ENCODE measurements around the gene NFYA. TPM values are rescaled to one million over a fixed set of nuclear protein-coding genes. Genes with fewer than 3 reads are reported as not detected.
A peak's percentile ranks its signal among the peaks of the same experiment; 100 is the strongest.

The NFYA gene
- total RNA-seq, 1 experiment from 2014 or later, result 28.7 TPM

DNA sequence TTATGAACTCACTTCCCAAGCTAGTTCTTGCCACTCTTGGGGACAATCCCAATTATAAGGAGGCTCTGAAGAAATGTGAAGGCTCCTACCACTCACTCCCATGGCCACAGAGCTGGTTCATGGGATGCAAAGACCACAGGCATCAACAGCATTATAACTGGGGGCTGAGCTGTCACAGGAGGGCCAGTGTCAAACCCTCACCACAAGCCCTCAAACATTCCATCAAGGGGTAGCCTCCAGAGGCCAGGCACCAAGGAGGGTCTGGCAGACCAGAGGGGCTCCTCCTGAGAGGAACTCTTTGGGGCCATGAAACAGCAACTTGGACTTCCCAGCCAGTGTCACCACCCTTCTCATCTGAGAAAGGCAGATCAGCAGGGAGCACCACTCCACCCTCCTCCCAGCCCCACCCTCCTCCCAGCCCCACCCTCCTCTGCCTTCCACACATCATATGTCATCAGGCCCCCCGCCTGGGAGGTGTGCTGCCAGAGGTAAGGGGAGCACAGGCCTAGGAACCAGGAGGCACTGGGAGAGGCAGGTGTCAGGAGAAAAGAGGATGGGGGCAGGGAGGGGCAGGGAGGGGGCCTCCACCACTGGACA is 31.7 kb upstream of the NFYA start (continued):
- TF ChIP-seq, protein P1, sequence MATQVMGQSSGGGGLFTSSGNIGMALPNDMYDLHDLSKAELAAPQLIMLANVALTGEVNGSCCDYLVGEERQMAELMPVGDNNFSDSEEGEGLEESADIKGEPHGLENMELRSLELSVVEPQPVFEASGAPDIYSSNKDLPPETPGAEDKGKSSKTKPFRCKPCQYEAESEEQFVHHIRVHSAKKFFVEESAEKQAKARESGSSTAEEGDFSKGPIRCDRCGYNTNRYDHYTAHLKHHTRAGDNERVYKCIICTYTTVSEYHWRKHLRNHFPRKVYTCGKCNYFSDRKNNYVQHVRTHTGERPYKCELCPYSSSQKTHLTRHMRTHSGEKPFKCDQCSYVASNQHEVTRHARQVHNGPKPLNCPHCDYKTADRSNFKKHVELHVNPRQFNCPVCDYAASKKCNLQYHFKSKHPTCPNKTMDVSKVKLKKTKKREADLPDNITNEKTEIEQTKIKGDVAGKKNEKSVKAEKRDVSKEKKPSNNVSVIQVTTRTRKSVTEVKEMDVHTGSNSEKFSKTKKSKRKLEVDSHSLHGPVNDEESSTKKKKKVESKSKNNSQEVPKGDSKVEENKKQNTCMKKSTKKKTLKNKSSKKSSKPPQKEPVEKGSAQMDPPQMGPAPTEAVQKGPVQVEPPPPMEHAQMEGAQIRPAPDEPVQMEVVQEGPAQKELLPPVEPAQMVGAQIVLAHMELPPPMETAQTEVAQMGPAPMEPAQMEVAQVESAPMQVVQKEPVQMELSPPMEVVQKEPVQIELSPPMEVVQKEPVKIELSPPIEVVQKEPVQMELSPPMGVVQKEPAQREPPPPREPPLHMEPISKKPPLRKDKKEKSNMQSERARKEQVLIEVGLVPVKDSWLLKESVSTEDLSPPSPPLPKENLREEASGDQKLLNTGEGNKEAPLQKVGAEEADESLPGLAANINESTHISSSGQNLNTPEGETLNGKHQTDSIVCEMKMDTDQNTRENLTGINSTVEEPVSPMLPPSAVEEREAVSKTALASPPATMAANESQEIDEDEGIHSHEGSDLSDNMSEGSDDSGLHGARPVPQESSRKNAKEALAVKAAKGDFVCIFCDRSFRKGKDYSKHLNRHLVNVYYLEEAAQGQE (IDR thresholded peaks at IDR 0.05; ENCODE audit: low read depth), result no peak
- no peak for TF ChIP-seq ELF1 (IDR thresholded peaks at IDR 0.05; ENCODE audit: borderline replicate concordance, low read depth)
- TF ChIP-seq, protein P2, sequence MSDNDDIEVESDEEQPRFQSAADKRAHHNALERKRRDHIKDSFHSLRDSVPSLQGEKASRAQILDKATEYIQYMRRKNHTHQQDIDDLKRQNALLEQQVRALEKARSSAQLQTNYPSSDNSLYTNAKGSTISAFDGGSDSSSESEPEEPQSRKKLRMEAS (IDR thresholded peaks at IDR 0.05), result no peak
- TF ChIP-seq SP1 (IDR thresholded peaks at IDR 0.05; ENCODE audit: low read depth), result no peak
- TF ChIP-seq FOSL1 (IDR thresholded peaks at IDR 0.05; ENCODE audit: low read depth), result no peak
- TF ChIP-seq EZH2 (IDR thresholded peaks at IDR 0.05), result no peak
- TF ChIP-seq, protein P3, sequence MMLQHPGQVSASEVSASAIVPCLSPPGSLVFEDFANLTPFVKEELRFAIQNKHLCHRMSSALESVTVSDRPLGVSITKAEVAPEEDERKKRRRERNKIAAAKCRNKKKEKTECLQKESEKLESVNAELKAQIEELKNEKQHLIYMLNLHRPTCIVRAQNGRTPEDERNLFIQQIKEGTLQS (IDR thresholded peaks at IDR 0.05), result no peak
- no peak for TF ChIP-seq EGR1 (IDR thresholded peaks at IDR 0.05; ENCODE audit: low read depth)
- TF ChIP-seq RAD21 (IDR thresholded peaks at IDR 0.05; ENCODE audit: low read depth), result no peak

DNA sequence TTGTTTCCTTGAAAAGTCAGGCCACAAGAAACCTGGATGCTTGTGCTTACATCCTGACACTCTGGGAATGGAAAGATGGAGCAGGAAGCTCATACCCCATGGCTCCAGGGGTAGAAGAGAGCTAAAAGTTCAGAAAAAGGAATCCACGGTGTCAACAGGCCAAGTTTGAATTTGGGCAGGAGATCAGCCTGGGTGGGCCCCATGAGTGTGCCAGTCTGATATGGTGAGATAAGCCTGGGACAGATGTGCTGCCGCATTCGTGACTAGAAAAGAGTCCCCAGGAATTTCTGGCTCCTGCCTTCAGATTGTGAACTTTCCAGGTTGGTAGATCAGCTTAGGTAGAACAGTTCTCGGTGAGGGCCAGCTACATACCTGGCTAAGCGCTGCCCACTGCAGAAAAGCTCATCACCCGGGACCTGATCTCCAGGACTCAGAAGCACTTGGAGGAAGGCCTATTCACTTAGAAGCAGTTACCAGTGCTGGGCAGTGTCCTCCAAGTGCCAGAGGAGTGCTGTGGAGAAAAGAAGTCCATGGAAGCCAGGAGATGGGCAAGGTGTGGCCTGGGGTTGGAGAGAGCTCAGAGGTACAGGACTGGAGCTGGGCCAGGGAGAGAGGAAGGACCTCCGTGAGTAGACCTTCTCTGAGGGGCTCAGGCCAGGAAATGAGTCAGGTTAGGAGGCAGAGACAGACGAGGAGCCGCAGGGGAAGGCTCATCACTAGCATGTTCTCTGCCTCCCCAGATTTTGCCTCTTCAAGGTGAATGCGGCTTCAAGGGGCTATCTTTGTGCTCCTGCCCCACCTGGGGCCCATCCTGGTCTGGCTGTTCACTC is 30.3 kb upstream of the NFYA start, which contains the start of gene TSPO2:
Gene TSPO2, plus strand, starts transcription at position 242 of the 830 bp plus-strand sequence. Its CDS starts 519 bp downstream, at position 761.
- no peak for DNase-seq (ENCODE audit: low read depth, low spot score)
- no peaks in the 10 kb centered on the region for H4K20me1 ChIP-seq (ENCODE audit: insufficient read depth)
- H3K4me1 ChIP-seq (ENCODE audit: control insufficient read depth in 1 of 2, insufficient read depth in 2 of 2, low read length in 2 of 2), result peaks cover 20 to 28% of the 10 kb centered on the region in 2 experiments; a peak in 3 of 4 replicates
- H3K9me3 ChIP-seq (ENCODE audit: control insufficient read depth in 1 of 2, insufficient read depth in 1 of 2, low read depth in 1 of 2, low read length in 2 of 2), result no peaks in the 10 kb centered on the region
- CTCF ChIA-PET, result no interaction called here
- no peaks in the 10 kb centered on the region for H3K36me3 ChIP-seq (ENCODE audit: control insufficient read depth in 1 of 2, insufficient read depth in 2 of 2, low read length in 2 of 2)
- no peak within 1 kb of the TSS for H2AFZ ChIP-seq (ENCODE audit: low read depth, low read length, poor library complexity, severe bottlenecking)
- RAD21 ChIA-PET (ENCODE audit: low non-redundant PET in 1 of 2, low total read pairs in 2 of 2, uncharacterized antibody in 2 of 2, unreplicated experiment in 2 of 2), result no interaction called here
- no peak for ATAC-seq
- intact Hi-C loops (cut with micrococcal nuclease), result no loop called here
- H3K9me2 ChIP-seq (ENCODE audit: insufficient read depth), result no peaks in the 10 kb centered on the region
- H3K4me3 ChIP-seq (replicated peaks in 1 of 2; ENCODE audit: low read depth in 1 of 2, low read length in 2 of 2), result no peak within 1 kb of the TSS
- H3K27ac ChIP-seq (ENCODE audit: low read depth, low read length), result no peak within 1 kb of the TSS
- no TSS peak for BruUV-seq (replicated peaks)
- H3K4me2 ChIP-seq (ENCODE audit: low read length), result peak within 1 kb of the TSS; percentile 54; the same call in 1 of the 2 replicates
- no peak within 1 kb of the TSS for H3K9ac ChIP-seq (ENCODE audit: low read length)
- no peaks in the 10 kb centered on the region for H3K27me3 ChIP-seq (ENCODE audit: insufficient read depth, low read length)
- no peaks in the 10 kb centered on the region for H3K79me2 ChIP-seq (ENCODE audit: insufficient read depth, low read length)
- POLR2A ChIA-PET, result no interaction called here
- TF ChIP-seq POLR2A (IDR thresholded peaks at IDR 0.05; ENCODE audit: borderline replicate concordance, extremely low read depth, insufficient read depth, insufficient read length) (no peak), POLR2AphosphoS5 (IDR thresholded peaks at IDR 0.05; ENCODE audit: low read depth, low read length) (no peak), ELF1 (IDR thresholded peaks at IDR 0.05; ENCODE audit: borderline replicate concordance, low read depth) (no peak), SP1 (IDR thresholded peaks at IDR 0.05; ENCODE audit: low read depth) (no peak), EZH2 (IDR thresholded peaks at IDR 0.05) (no peak), TCF7L2 (IDR thresholded peaks at IDR 0.05; ENCODE audit: borderline replicate concordance, extremely low read depth, insufficient read depth, insufficient read length) (no peak)
- TF ChIP-seq, protein P3 (IDR thresholded peaks at IDR 0.05), result no peak
- TF ChIP-seq, protein P2 (IDR thresholded peaks at IDR 0.05), result no peak
- TF ChIP-seq, protein P4, sequence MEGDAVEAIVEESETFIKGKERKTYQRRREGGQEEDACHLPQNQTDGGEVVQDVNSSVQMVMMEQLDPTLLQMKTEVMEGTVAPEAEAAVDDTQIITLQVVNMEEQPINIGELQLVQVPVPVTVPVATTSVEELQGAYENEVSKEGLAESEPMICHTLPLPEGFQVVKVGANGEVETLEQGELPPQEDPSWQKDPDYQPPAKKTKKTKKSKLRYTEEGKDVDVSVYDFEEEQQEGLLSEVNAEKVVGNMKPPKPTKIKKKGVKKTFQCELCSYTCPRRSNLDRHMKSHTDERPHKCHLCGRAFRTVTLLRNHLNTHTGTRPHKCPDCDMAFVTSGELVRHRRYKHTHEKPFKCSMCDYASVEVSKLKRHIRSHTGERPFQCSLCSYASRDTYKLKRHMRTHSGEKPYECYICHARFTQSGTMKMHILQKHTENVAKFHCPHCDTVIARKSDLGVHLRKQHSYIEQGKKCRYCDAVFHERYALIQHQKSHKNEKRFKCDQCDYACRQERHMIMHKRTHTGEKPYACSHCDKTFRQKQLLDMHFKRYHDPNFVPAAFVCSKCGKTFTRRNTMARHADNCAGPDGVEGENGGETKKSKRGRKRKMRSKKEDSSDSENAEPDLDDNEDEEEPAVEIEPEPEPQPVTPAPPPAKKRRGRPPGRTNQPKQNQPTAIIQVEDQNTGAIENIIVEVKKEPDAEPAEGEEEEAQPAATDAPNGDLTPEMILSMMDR (IDR thresholded peaks at IDR 0.05 in 2 of 3, conservative IDR thresholded peaks at IDR 0.05 in 1 of 3; ENCODE audit: borderline replicate concordance in 1 of 3, insufficient read depth in 1 of 3, low read depth in 2 of 3, low read length in 2 of 3), result no peak

All from HCT116 (cell line).